CD4-positive, alpha-beta T cell (primary cell): Measurements from ENCODE around the gene C11orf91. TPM values are rescaled to one million over a fixed set of nuclear protein-coding genes. Genes with fewer than 3 reads are reported as not detected.
"Not testable (repeated sequence)": the region's sequence is repeated elsewhere in the genome, so short reads cannot be mapped to it uniquely, and the experiment has no call there.

Experiments
- ATAC-seq: fragments of 200-7000 bp; cut with Tn5 transposase; one replicate; pipeline ENCODE4 v1.10.0; 2022; ENCODE audit warnings: mild to moderate bottlenecking; ENCODE audit not compliant: poor library complexity
- CTCF ChIA-PET: fragments of 350-600 bp; sonication (Branson Sonifier 250); formaldehyde crosslinking; loops from one replicate; lab custom pipeline; 2021; ENCODE audit warnings: antibody characterized with exemption, inconsistent platforms; lab: Charles Lee
- POLR2A ChIA-PET: fragments of 350-600 bp; sonication (Branson Sonifier 250); formaldehyde crosslinking; loops from one replicate; lab custom pipeline; 2021; ENCODE audit warnings: antibody characterized with exemption, inconsistent platforms; lab: Charles Lee
- DNase-seq, 14 experiments: peaks; one replicate each; pipeline ENCODE4 v3.0.0-alpha.2; 2013 to 2020; ENCODE audit warnings: mixed read lengths in 2 of 14
- H3K27ac ChIP-seq, 2 donors: one replicate each; pipeline versions ENCODE4 v1.5.1 to v1.7.0; 2013; ENCODE audit warnings: low read length in 2 of 2, low read depth in 1 of 2, mild to moderate bottlenecking in 1 of 2
- H3K27me3 ChIP-seq, 2 experiments: 1 replicate in 1 of 2; 2 replicates in 1 of 2; pipeline versions ENCODE4 v1.6.1 to v1.7.0; 2013; ENCODE audit warnings: low read length in 2 of 2, control low read depth in 1 of 2, mild to moderate bottlenecking in 1 of 2, moderate library complexity in 1 of 2; ENCODE audit not compliant: insufficient read depth in 2 of 2, control insufficient read depth in 1 of 2
- H3K36me3 ChIP-seq: one replicate; pipeline ENCODE4 v1.6.1; 2013; ENCODE audit warnings: low read length, control low read depth; ENCODE audit not compliant: insufficient read depth
- H3K4me1 ChIP-seq: one replicate; pipeline ENCODE4 v1.6.1; 2013; ENCODE audit warnings: low read length, control low read depth; ENCODE audit not compliant: insufficient read depth
- H3K4me3 ChIP-seq: one replicate; pipeline ENCODE4 v1.5.1; 2013; ENCODE audit warnings: mild to moderate bottlenecking, low read length, moderate library complexity
- H3K9me3 ChIP-seq, 2 experiments: 1 replicate in 1 of 2; 2 replicates in 1 of 2; pipeline versions ENCODE4 v1.6.1 to v1.7.0; 2013; ENCODE audit warnings: low read length in 2 of 2, mild to moderate bottlenecking in 2 of 2, control low read depth in 1 of 2, moderate library complexity in 1 of 2; ENCODE audit not compliant: control insufficient read depth in 1 of 2, insufficient read depth in 1 of 2
- H3K27ac Mint-ChIP-seq: one replicate; pipeline ENCODE4 v1.8.0; 2020; ENCODE audit warnings: mixed read lengths
- H3K27me3 Mint-ChIP-seq: one replicate; pipeline ENCODE4 v1.8.0; 2021; ENCODE audit warnings: mixed read lengths
- H3K36me3 Mint-ChIP-seq: one replicate; pipeline ENCODE4 v1.8.0; 2021; ENCODE audit warnings: low read depth, mixed read lengths
- H3K4me1 Mint-ChIP-seq: one replicate; pipeline ENCODE4 v1.8.0; 2021; ENCODE audit warnings: low read depth, mixed read lengths
- H3K4me3 Mint-ChIP-seq: one replicate; pipeline ENCODE4 v1.8.0; 2020; ENCODE audit warnings: mild to moderate bottlenecking, mixed read lengths
- H3K9me3 Mint-ChIP-seq: one replicate; pipeline ENCODE4 v1.8.0; 2020; ENCODE audit warnings: mixed read lengths
- CTCF ChIP-seq: fragments of 200-600 bp; IDR thresholded peaks from one replicate; pipeline ENCODE4 v1.8.0; 2022; ENCODE audit warnings: antibody characterized with exemption, mild to moderate bottlenecking
- intact Hi-C, 2 experiments: fragments of 100-400 bp; cut with DNase I in 1 of 2; cut with micrococcal nuclease in 1 of 2; formaldehyde crosslinking; loops; one replicate each; pipeline versions ENCODE4 v1.15.1 to v1.9.0; 2023 to 2025; cut with DNase I, micrococcal nuclease
- total RNA-seq, 174 experiments: library from RNA in 2 of 174; stranded (reverse) in 2 of 174; gene quantifications; one replicate each; pipeline ENCODE4 v1.2.3 and lab custom pipeline; 2021 to 2026

The C11orf91 gene
- total RNA-seq, 2 experiments from 2014 or later: 0.45 TPM; not detected in 1

GRCh38 chr11:33684003-33684706, 16.5 kb downstream of the C11orf91 start:
- H3K9me3 ChIP-seq: peaks cover 0 to 3% of the 10 kb centered on the region in 2 experiments
- POLR2A ChIA-PET: no interaction called here
- no peak overlapping the region for H3K4me3 ChIP-seq
- peaks cover 9 to 17% of the 10 kb centered on the region in 2 experiments for H3K27me3 ChIP-seq
- no peaks in the 10 kb centered on the region for H3K9me3 Mint-ChIP-seq
- no peak overlapping the region for H3K27ac ChIP-seq
- intact Hi-C loops: no loop called here
- H3K4me1 Mint-ChIP-seq: no peaks in the 10 kb centered on the region
- TF ChIP-seq CTCF: no peak
- CTCF ChIA-PET: no interaction called here
- ATAC-seq (no peak), DNase-seq (no peak)
- H3K36me3 Mint-ChIP-seq: no peaks in the 10 kb centered on the region
- no peaks in the 10 kb centered on the region for H3K36me3 ChIP-seq
- H3K4me1 ChIP-seq: no peaks in the 10 kb centered on the region
- peaks cover 51% of the 10 kb centered on the region for H3K27me3 Mint-ChIP-seq
- no peak overlapping the region for H3K27ac Mint-ChIP-seq
- no peak overlapping the region for H3K4me3 Mint-ChIP-seq

- no peak overlapping the region for H3K4me3 ChIP-seq
- peaks cover 65% of the 10 kb centered on the region for H3K27me3 Mint-ChIP-seq
Observed at GRCh38 chr11:33682446-33682845, 18.2 kb downstream of the C11orf91 start.

GRCh38 chr11:33682019-33682418, 18.6 kb downstream of the C11orf91 start:
- intact Hi-C loops: no loop called here
- Histone ChIP-seq H3K27ac (no peak overlapping the region), H3K27me3 (peaks cover 9 to 17% of the 10 kb centered on the region in 2 experiments), H3K4me1 (no peaks in the 10 kb centered on the region), H3K9me3 (no peaks in the 10 kb centered on the region), H3K36me3 (no peaks in the 10 kb centered on the region), H3K4me3 (no peak overlapping the region)
- ATAC-seq (no peak), DNase-seq (no peak)
- ChIA-PET POLR2A (no interaction called here), CTCF (no interaction called here)
- H3K4me3 Mint-ChIP-seq: no peak overlapping the region
- H3K4me1 Mint-ChIP-seq: no peaks in the 10 kb centered on the region
- peaks cover 70% of the 10 kb centered on the region for H3K27me3 Mint-ChIP-seq
- H3K36me3 Mint-ChIP-seq: no peaks in the 10 kb centered on the region
- TF ChIP-seq CTCF: no peak
- no peak overlapping the region for H3K27ac Mint-ChIP-seq
- peaks cover 3% of the 10 kb centered on the region for H3K9me3 Mint-ChIP-seq

More at GRCh38 chr11:33682446-33682845, 18.2 kb downstream of the C11orf91 start:
- DNase-seq (no peak), ATAC-seq (no peak)
- ChIA-PET POLR2A (no interaction called here), CTCF (no interaction called here)
- Mint-ChIP-seq H3K4me1 (no peaks in the 10 kb centered on the region), H3K4me3 (no peak overlapping the region), H3K36me3 (no peaks in the 10 kb centered on the region), H3K27ac (no peak overlapping the region), H3K9me3 (peaks cover 3% of the 10 kb centered on the region)
- H3K9me3 ChIP-seq: no peaks in the 10 kb centered on the region
- peaks cover 9 to 17% of the 10 kb centered on the region in 2 experiments for H3K27me3 ChIP-seq
- H3K36me3 ChIP-seq: no peaks in the 10 kb centered on the region
- TF ChIP-seq CTCF: no peak
- intact Hi-C loops: no loop called here
- H3K4me1 ChIP-seq: no peaks in the 10 kb centered on the region
- no peak overlapping the region for H3K27ac ChIP-seq

GRCh38 chr11:33678616-33679015, 22.0 kb downstream of the C11orf91 start:
- ATAC-seq, H3K4me1 ChIP-seq, H3K4me3 ChIP-seq, POLR2A ChIA-PET, intact Hi-C loops, DNase-seq, H3K36me3 ChIP-seq, H3K4me3 Mint-ChIP-seq, H3K27ac ChIP-seq, H3K9me3 Mint-ChIP-seq, H3K9me3 ChIP-seq, H3K36me3 Mint-ChIP-seq, CTCF ChIA-PET, H3K27ac Mint-ChIP-seq, H3K4me1 Mint-ChIP-seq: not testable (repeated sequence)
- H3K27me3 Mint-ChIP-seq: peaks cover 61% of the 10 kb centered on the region
- H3K27me3 ChIP-seq: peaks cover 9 to 12% of the 10 kb centered on the region in 2 experiments
